Measurements from ENCODE around the gene TMEM89. TPM values are rescaled to one million over a fixed set of nuclear protein-coding genes. Genes with fewer than 3 reads are reported as not detected.
A peak's percentile ranks its signal among the peaks of the same experiment; 100 is the strongest.

Gene TMEM89
- total and polyA plus RNA-seq, 12 donors = not detected

GRCh38 chr3:48619541-48620524 is 1.7 kb downstream of the TMEM89 start:
- ATAC-seq = no peak
- no peak overlapping the region for H3K27ac ChIP-seq
- peaks cover 0 to 7% (median 0%) of the 10 kb centered on the region in 9 donors for H3K36me3 ChIP-seq
- H3K4me1 ChIP-seq = no peaks in the 10 kb centered on the region
- H3K9me3 ChIP-seq = peaks cover 0 to 30% (median 13%) of the 10 kb centered on the region in 11 donors
- 82 to 83% methylated on average over 7 of the region's 7 CpGs for WGBS, 2 donors
- intact Hi-C loops (cut with DNase I) = no loop called here
- DNase-seq = no peak
- no peak overlapping the region for H3K4me3 ChIP-seq
- TF ChIP-seq, protein P1, sequence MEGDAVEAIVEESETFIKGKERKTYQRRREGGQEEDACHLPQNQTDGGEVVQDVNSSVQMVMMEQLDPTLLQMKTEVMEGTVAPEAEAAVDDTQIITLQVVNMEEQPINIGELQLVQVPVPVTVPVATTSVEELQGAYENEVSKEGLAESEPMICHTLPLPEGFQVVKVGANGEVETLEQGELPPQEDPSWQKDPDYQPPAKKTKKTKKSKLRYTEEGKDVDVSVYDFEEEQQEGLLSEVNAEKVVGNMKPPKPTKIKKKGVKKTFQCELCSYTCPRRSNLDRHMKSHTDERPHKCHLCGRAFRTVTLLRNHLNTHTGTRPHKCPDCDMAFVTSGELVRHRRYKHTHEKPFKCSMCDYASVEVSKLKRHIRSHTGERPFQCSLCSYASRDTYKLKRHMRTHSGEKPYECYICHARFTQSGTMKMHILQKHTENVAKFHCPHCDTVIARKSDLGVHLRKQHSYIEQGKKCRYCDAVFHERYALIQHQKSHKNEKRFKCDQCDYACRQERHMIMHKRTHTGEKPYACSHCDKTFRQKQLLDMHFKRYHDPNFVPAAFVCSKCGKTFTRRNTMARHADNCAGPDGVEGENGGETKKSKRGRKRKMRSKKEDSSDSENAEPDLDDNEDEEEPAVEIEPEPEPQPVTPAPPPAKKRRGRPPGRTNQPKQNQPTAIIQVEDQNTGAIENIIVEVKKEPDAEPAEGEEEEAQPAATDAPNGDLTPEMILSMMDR (IDR thresholded peaks at IDR 0.05) = no peak
- no peaks in the 10 kb centered on the region for H3K27me3 ChIP-seq

GRCh38 chr3:48617559-48617958 is 4.0 kb downstream of the TMEM89 start:
- TF ChIP-seq, protein P1 (IDR thresholded peaks at IDR 0.05) = no peak
- ATAC-seq (no peak), DNase-seq (no peak)
- H3K36me3 ChIP-seq = no peaks in the 10 kb centered on the region
- intact Hi-C loops (cut with DNase I) = no loop called here
- H3K27ac ChIP-seq = no peak overlapping the region
- H3K9me3 ChIP-seq = peaks cover 0 to 30% (median 13%) of the 10 kb centered on the region in 11 donors
- WGBS, 2 donors = 95 to 96% methylated on average over 4 of the region's 4 CpGs
- H3K4me3 ChIP-seq = no peak overlapping the region
- peaks cover 0 to 10% (median 0%) of the 10 kb centered on the region in 9 donors for H3K4me1 ChIP-seq
- no peaks in the 10 kb centered on the region for H3K27me3 ChIP-seq

DNA sequence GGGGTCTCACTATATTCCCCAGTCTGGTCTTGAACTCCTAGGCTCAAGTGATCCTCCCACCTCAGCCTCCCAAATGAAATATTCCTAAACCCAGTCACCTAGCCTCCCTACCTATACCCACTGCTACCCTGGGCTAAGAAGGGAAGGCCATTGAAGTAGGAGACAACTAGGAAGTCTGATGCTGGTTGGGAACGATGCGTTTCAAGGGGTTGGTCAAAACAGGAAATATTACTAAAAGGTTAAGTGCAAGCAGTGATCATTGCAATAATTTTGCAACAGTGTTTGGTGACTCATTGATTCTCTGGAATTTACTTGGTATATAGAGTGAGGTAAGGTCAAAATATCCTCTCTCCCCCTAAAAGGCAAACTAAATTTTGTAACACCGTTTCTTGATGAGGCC is 7.5 kb downstream of the TMEM89 start:
- H3K4me1 ChIP-seq = peaks cover 0 to 15% (median 5%) of the 10 kb centered on the region in 9 donors
- TF ChIP-seq, protein P1 (IDR thresholded peaks at IDR 0.05) = no peak
- peak overlapping the region in 1 of 10 donors; percentile 31 for H3K27ac ChIP-seq
- 61 to 68% methylated on average over 3 of the region's 3 CpGs for WGBS, 2 donors
- DNase-seq (no peak), ATAC-seq (no peak)
- H3K27me3 ChIP-seq = no peaks in the 10 kb centered on the region
- intact Hi-C loops (cut with DNase I) = no loop called here
- H3K36me3 ChIP-seq = no peaks in the 10 kb centered on the region
- H3K4me3 ChIP-seq = no peak overlapping the region
- H3K9me3 ChIP-seq = peaks cover 0 to 30% (median 13%) of the 10 kb centered on the region in 11 donors

DNA sequence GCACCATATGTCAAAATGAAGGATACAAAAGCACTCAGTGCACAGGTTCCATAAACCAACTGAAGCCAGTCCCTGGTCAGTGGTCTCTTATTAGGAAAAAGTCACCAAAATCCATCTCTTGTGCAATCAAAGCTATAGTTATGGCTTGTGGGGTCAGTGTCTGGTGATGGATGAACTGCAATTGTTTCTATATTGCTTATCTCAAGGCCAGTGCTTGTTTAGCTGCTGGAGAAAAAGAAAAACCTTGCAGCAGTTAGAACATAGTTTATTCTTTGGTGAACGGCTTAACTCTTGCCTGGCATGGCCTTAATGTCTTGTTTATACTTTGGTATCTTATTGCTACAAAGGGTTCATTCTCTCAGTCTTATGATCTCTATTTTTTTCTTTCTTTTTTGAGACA is 9.3 kb downstream of the TMEM89 start:
- Histone ChIP-seq H3K4me3 (no peak overlapping the region), H3K9me3 (peaks cover 0 to 15% (median 4%) of the 10 kb centered on the region in 11 donors), H3K36me3 (peaks cover 0 to 10% (median 0%) of the 10 kb centered on the region in 9 donors), H3K27ac (no peak overlapping the region), H3K27me3 (no peaks in the 10 kb centered on the region), H3K4me1 (peaks cover 6 to 31% (median 21%) of the 10 kb centered on the region in 9 donors)
- 60 to 65% methylated on average over 1 of the region's 1 CpG for WGBS, 2 donors
- intact Hi-C loops (cut with DNase I) = no loop called here
- no peak for ATAC-seq
- no peak for DNase-seq
- TF ChIP-seq, protein P1 (IDR thresholded peaks at IDR 0.05) = no peak

Data from heart right ventricle (tissue), 16 donors.